ENCODE measurements around the gene MYO1D.
"Not testable (repeated sequence)": the region's sequence is repeated elsewhere in the genome, so short reads cannot be mapped to it uniquely, and the experiment has no call there.

MYO1D gene

GRCh38 chr17:32876417-32877163 is at the start of gene MYO1D:
MYO1D (minus strand) TSS chr17:32877124; CDS start chr17:32876872, 252 bp downstream.
- DNase-seq = no peak

- no peak for DNase-seq
Observed at GRCh38 chr17:32926183-32926582, 49.3 kb upstream of the MYO1D start.

- DNase-seq = not testable (repeated sequence)
Observed at GRCh38 chr17:32923905-32924304, 47.0 kb upstream of the MYO1D start.

- DNase-seq = no peak
Observed at GRCh38 chr17:32921017-32921416, 44.1 kb upstream of the MYO1D start.

- no peak for DNase-seq
Observed at GRCh38 chr17:32920293-32920692, 43.4 kb upstream of the MYO1D start.

- not testable (repeated sequence) for DNase-seq
Observed at GRCh38 chr17:32919876-32920275, 43.0 kb upstream of the MYO1D start.

- no peak for DNase-seq
Observed at GRCh38 chr17:32917842-32918241, 40.9 kb upstream of the MYO1D start.

- DNase-seq = no peak
Observed at GRCh38 chr17:32917081-32917480, 40.2 kb upstream of the MYO1D start.

- DNase-seq = no peak
Observed at GRCh38 chr17:32916134-32916533, 39.2 kb upstream of the MYO1D start.

GRCh38 chr17:32915245-32915644 is 38.3 kb upstream of the MYO1D start:
- no peak for DNase-seq

GRCh38 chr17:32914181-32914580 is 37.3 kb upstream of the MYO1D start:
- no peak for DNase-seq

GRCh38 chr17:32913593-32913992 is 36.7 kb upstream of the MYO1D start:
- DNase-seq = no peak

GRCh38 chr17:32912218-32912897 is 35.4 kb upstream of the MYO1D start:
- DNase-seq = peak; percentile 36

- no peak for DNase-seq
Observed at GRCh38 chr17:32910769-32911168, 33.8 kb upstream of the MYO1D start.

- DNase-seq = peak; percentile 39
Observed at GRCh38 chr17:32909787-32910369, 33.0 kb upstream of the MYO1D start.

- no peak for DNase-seq
Observed at GRCh38 chr17:32907583-32907982, 30.7 kb upstream of the MYO1D start.

- no peak for DNase-seq
Observed at GRCh38 chr17:32904891-32905290, 28.0 kb upstream of the MYO1D start.

- no peak for DNase-seq
Observed at GRCh38 chr17:32903774-32904673, 27.1 kb upstream of the MYO1D start.

- DNase-seq = no peak
Observed at GRCh38 chr17:32901743-32902142, 24.8 kb upstream of the MYO1D start.

- DNase-seq = no peak
Observed at GRCh38 chr17:32899236-32900013, 22.5 kb upstream of the MYO1D start.

GRCh38 chr17:32896647-32897258 is 19.8 kb upstream of the MYO1D start:
- DNase-seq = no peak

GRCh38 chr17:32894245-32894644 is 17.3 kb upstream of the MYO1D start:
- no peak for DNase-seq

Data from GOT3 (cell line).